Fibroblast of villous mesenchyme (primary cell): ENCODE results near the gene ANO5. TPM values are rescaled to one million over a fixed set of nuclear protein-coding genes. Genes with fewer than 3 reads are reported as not detected.
"Not testable (repeated sequence)": the region's sequence is repeated elsewhere in the genome, so short reads cannot be mapped to it uniquely, and the experiment has no call there.

Experiments used
- DNase-seq: peaks from one replicate; pipeline ENCODE4 v3.0.0-alpha.2; 2010; ENCODE audit warnings: low read depth
- H3K4me3 ChIP-seq: 2 replicates; pipeline ENCODE4 v1.5.1; 2011; ENCODE audit warnings: low read depth, mild to moderate bottlenecking, low read length
- total RNA-seq: library from RNA; depleted of rRNA; stranded (reverse); fragments of >200 nt; gene quantifications from 2 replicates; pipeline ENCODE4 v1.2.3, GENCODE V29; 2012
- TF ChIP-seq, protein P1 (sequence below): IDR thresholded peaks from 2 replicates; pipeline ENCODE4 v1.5.1; 2012; ENCODE audit warnings: low read depth, mild to moderate bottlenecking, low read length; ENCODE audit not compliant: insufficient read depth

Gene ANO5
- total RNA-seq, 1 donor = under 0.01 TPM

DNA sequence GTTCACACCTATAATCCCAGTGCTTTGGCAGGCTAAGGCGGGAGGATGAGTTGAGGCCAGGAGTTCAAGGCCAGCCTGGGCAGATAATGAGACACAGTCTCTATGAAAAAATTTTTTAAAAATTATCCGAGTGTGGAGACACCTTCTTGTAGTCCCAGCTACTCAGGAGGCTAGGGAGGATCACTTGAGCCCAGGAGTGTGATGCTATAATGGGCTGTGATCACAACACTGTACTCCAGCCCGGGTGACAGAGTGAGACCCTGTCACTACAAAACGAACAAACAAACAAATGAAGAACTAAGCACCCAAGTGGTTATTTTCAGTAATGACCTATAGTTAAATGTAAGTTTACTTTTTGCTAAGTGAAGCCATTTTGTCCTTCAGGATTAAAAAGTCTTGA, 32.3 kb downstream of the ANO5 start:
- TF ChIP-seq, protein P1, sequence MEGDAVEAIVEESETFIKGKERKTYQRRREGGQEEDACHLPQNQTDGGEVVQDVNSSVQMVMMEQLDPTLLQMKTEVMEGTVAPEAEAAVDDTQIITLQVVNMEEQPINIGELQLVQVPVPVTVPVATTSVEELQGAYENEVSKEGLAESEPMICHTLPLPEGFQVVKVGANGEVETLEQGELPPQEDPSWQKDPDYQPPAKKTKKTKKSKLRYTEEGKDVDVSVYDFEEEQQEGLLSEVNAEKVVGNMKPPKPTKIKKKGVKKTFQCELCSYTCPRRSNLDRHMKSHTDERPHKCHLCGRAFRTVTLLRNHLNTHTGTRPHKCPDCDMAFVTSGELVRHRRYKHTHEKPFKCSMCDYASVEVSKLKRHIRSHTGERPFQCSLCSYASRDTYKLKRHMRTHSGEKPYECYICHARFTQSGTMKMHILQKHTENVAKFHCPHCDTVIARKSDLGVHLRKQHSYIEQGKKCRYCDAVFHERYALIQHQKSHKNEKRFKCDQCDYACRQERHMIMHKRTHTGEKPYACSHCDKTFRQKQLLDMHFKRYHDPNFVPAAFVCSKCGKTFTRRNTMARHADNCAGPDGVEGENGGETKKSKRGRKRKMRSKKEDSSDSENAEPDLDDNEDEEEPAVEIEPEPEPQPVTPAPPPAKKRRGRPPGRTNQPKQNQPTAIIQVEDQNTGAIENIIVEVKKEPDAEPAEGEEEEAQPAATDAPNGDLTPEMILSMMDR = no peak
- no peak for DNase-seq
- no peak overlapping the region for H3K4me3 ChIP-seq

DNA sequence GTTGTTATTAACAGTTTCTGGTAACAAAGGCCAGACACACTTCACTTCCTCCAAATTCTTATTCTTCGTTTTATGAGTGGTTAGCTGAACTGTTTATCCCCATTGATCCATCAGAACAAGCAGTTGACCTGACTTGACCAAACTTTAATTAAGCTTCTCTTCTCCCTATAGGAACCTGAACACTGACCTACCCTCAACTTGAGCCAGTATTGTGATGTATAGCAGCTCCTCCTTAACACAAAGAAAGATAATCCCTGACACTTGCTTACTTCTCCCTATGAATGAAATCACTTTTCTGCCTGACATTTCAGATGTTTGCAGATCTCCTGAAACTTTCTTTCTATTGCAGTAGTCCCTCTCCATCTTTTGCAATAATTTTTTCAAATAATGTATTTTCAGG, 41.9 kb downstream of the ANO5 start:
- TF ChIP-seq, protein P1 = no peak
- DNase-seq = no peak
- no peak overlapping the region for H3K4me3 ChIP-seq

DNA sequence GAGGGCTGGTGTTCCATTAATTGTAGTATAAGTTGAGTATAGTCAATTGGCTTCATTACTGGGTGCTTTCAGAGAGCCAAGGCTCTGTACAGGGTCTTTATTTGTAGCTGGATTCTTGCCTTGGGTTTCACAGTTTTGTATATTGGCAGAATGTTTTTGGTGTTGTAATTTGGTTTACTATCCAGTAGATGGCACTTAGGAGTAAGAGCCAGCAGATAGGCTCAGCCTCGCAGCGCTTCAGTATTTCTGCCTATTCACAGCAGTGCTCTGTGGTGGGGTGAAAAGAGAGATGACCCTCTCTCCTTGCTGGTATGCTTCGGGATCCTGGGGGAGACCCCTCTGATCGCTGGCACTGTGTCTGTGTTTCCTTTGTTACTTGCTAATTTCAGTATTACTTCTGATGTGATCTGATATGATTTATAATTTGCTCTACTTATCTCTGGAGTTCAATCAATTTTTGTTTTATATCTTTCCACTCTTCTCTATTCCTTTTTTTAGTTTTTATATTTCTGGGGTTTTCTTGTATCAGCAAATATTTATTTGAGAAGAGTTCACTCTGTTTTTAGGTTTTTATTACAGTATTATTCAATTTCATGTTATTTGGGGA, 52.2 kb downstream of the ANO5 start:
- no peak overlapping the region for H3K4me3 ChIP-seq
- DNase-seq = peak; percentile 6
- TF ChIP-seq, protein P1 = peak; percentile 47

DNA sequence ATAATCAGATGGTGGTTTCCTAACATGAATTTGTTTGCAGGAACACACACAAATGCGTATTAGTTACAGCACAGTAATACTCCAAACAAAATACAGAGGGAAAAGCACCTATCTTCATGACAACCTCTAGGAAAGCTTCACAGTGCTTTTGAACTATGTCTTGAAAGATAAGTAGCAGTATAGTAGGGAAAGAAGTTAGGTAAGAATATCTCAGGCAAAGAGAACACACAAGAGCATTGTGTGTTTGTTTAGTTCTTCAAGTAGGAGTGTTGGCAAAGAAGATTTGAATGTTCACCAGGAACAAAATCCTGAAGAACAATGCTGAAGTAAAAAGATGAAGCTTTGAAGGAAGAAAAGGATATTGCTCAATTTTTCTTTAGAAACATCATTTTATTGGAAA, 54.1 kb downstream of the ANO5 start:
- no peak for DNase-seq
- TF ChIP-seq, protein P1 = no peak
- no peak overlapping the region for H3K4me3 ChIP-seq

DNA sequence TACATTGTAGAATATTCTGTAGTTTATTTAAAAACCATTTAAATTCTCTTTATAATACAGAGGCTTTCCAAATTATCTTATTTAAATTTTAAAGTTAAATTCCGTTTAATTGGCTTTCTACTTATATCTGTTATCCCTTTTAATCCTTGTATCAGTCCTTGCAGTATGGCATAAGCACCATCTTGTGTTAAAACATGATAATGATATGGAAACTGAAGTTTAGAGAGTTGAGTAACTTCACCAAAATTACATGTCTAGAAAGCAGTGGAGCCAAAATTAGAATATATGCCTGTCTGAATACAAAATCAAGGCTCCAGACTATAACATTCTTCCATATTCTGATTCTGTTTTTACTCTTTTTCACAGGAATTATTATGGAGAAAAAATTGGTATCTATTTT, 57.0 kb downstream of the ANO5 start:
- TF ChIP-seq, protein P1 = no peak
- DNase-seq = no peak
- no peak overlapping the region for H3K4me3 ChIP-seq

DNA sequence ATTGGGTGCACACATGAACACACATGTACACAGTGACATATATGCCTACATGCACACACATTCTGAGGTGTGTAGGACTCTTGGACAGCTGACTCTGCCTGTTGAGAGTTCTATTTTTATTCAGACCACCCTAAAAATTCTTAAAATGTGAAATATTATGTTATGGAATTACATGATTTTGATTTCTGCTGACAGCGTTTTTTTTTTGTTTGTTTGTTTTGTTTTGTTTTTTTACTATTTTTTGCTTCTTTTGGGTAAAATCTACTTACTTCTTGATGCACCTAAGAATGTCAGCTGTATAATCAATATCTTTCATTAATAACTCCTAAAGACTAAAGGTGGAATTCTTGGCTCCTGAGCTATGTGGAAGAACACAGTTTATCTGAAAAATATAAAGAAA, 64.0 kb downstream of the ANO5 start:
- no peak for DNase-seq
- H3K4me3 ChIP-seq = no peak overlapping the region
- TF ChIP-seq, protein P1 = no peak

DNA sequence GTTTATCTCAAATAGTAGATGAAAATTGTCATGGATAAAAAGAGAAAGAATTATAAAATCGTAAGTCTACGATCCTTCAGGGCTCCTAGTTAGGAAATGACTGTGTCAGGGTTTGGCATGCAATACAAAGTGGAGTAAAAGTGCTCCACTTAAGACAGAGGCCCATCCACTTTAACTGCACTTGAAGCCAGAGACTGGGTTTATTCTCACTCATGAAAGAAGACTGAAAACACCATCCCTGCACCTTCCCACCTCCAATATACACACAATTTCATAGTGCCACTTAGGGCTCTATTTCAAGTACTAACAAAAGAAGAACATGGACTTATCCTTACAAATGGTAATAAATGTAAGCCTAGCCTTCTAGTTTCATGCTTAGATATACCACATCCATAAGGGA, 70.7 kb downstream of the ANO5 start:
- TF ChIP-seq, protein P1 = no peak
- no peak for DNase-seq
- no peak overlapping the region for H3K4me3 ChIP-seq

DNA sequence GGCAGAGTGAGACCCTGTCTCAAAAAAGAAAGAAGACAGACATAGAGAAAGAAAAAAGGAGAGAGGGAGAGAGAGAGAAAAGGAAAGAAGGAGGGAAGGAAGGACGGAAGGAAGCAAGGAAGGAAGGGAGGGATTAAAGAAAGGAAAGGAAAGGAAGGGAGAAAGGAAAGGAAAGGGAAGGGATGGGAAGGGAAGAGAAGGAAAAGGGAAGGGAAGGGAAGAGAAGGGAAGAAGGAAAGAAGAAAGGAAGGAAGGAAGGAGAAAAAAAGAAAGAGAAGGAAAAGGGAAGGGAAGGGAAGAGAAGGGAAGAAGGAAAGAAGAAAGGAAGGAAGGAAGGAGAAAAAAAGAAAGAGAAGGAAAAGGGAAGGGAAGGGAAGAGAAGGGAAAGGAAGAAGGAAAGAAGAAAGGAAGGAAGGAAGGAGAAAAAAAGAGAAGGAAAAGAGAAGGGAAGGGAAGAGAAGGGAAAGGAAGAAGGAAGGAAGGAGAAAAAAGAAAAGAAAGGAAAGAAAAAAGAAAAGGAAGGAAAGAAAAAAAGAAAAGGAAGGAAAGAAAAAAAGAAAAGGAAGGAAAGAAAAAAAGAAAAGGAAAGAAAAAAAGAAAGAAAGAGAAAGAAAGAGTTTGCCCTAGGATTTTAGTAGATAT, 76.2 kb downstream of the ANO5 start:
- not testable (repeated sequence) for DNase-seq, H3K4me3 ChIP-seq
